Stimulated activated naive B cell treated with anti-CD40 and anti-IgM and Interleukin-4, amounts not matched to agents 10 μg/mL and 1 μg/mL and 100 μg/mL, for 72 hours (primary cell): ENCODE data around the gene CLSTN2.

Source experiments
- ATAC-seq, 2 donors: fragments of 150-1000 bp; cut with Tn5 transposase; replicated peaks; 2 replicates each; pipeline ENCODE4 v1.10.0; 2021; ENCODE audit warnings: moderate library complexity in 1 of 2
- DNase-seq: peaks from one replicate; pipeline ENCODE4 v3.0.0; 2021
- H3K27ac Mint-ChIP-seq: one replicate; pipeline ENCODE4 v1.8.0; 2022; ENCODE audit warnings: mild to moderate bottlenecking, mixed read lengths
- H3K27me3 Mint-ChIP-seq, 2 donors: one replicate each; pipeline ENCODE4 v1.8.0; 2022; ENCODE audit warnings: mixed read lengths in 2 of 2
- H3K36me3 Mint-ChIP-seq, 2 donors: one replicate each; pipeline ENCODE4 v1.8.0; 2022; ENCODE audit warnings: mixed read lengths in 2 of 2, mild to moderate bottlenecking in 1 of 2
- H3K4me1 Mint-ChIP-seq, 2 donors: one replicate each; pipeline ENCODE4 v1.8.0; 2022; ENCODE audit warnings: mixed read lengths in 2 of 2, mild to moderate bottlenecking in 1 of 2
- H3K4me3 Mint-ChIP-seq, 2 donors: one replicate each; pipeline ENCODE4 v1.8.0; 2022; ENCODE audit warnings: mild to moderate bottlenecking in 2 of 2, mixed read lengths in 2 of 2, moderate library complexity in 1 of 2
- H3K9me3 Mint-ChIP-seq, 2 donors: one replicate each; pipeline ENCODE4 v1.8.0; 2022; ENCODE audit warnings: mixed read lengths in 2 of 2, mild to moderate bottlenecking in 1 of 2

CLSTN2 gene

DNA sequence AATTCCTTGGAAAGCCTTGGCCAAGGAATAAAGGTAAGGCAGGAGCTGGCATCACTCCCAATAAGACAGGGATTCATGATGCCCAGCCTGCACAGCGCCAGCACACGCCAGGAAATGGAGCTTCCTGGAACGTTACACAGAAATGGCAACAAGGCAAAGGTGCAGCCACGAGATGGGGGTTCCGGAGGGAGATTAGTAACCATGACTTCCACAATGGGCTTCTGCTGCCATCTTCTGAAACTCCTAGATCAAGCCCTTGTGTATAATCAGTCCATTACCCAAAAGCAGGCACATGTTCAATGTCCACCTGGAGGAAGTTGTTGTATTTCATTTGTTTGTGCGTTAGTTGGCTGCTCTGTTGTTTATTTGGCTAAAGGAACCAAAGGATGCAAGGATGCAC lies 611.7 kb downstream of the CLSTN2 start:
- no peaks in the 10 kb centered on the region for H3K4me1 Mint-ChIP-seq
- H3K4me3 Mint-ChIP-seq: no peak overlapping the region
- no peaks in the 10 kb centered on the region for H3K9me3 Mint-ChIP-seq
- DNase-seq (no peak), ATAC-seq (no peak)
- H3K27ac Mint-ChIP-seq: no peak overlapping the region
- H3K27me3 Mint-ChIP-seq: peaks cover 0 to 4% of the 10 kb centered on the region in 2 donors
- no peaks in the 10 kb centered on the region for H3K36me3 Mint-ChIP-seq

DNA sequence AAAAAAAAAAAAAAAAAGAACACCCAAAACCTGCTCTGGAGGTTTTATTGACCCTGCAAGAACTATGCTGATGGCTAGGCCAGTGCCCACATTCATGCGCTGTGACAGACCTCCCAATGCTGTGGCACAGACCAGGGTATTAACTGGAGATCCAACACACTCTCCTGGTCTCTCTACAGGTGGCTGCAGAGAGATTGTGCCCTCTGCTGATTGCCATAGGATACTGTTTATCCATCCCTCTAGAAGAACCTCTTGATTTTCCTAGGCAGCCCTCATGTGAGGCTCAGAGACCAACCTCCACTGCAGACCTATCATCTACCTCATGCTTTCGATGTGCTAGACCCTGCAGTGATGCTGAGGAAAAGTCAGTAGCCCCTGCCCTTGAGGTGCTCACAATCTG lies 617.4 kb downstream of the CLSTN2 start:
- Mint-ChIP-seq H3K27me3 (no peaks in the 10 kb centered on the region), H3K4me3 (no peak overlapping the region), H3K9me3 (peaks cover 0 to 1% of the 10 kb centered on the region in 2 donors), H3K27ac (no peak overlapping the region), H3K36me3 (no peaks in the 10 kb centered on the region), H3K4me1 (no peaks in the 10 kb centered on the region)
- no peak for DNase-seq
- peak in 1 of 2 donors; percentile 41 for ATAC-seq

DNA sequence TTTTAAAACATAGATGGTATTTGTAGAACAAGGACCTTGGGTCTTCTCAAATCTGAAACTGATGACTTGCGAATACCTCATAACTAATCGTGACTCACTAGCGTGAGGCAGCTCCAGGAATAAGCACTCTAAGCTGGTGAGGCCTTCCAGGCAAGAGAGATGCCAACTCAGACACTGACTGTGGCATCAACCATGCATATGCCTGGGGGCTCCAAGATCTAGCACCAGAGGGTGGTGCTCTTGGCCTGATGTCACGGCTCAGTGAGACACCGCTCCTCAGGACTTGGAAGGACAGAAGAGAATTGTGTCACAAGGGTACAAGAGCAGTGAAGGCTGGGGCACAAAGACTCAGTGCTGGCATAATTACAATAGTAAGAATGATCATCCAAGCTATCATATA lies 617.9 kb downstream of the CLSTN2 start:
- no peaks in the 10 kb centered on the region for H3K4me1 Mint-ChIP-seq
- no peaks in the 10 kb centered on the region for H3K36me3 Mint-ChIP-seq
- DNase-seq (no peak), ATAC-seq (no peak)
- no peak overlapping the region for H3K27ac Mint-ChIP-seq
- H3K27me3 Mint-ChIP-seq: no peaks in the 10 kb centered on the region
- peaks cover 0 to 1% of the 10 kb centered on the region in 2 donors for H3K9me3 Mint-ChIP-seq
- no peak overlapping the region for H3K4me3 Mint-ChIP-seq

- H3K27me3 Mint-ChIP-seq: no peaks in the 10 kb centered on the region
- ATAC-seq: no peak
- no peaks in the 10 kb centered on the region for H3K36me3 Mint-ChIP-seq
Measured at GRCh38 chr3:140553591-140553990, 618.6 kb downstream of the CLSTN2 start.

DNA sequence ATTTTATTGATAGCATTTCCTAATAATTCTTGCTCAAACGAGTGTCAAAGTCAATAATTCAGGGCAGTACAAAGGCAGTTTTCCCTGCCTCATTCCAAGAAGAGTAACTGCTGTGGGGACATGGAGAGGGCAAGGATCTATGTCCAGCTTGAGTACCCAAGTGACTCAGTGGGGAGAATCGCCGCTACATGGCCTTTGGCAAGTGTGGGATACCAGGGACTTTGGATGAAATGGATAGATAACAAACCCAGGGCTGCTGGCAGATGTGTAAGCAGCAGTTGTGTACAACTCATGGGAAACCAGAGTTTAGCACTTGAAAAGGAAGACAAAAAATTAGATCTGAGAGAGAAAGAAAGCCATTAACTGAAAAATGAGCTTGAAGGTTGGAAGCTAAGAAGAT lies 620.7 kb downstream of the CLSTN2 start:
- no peaks in the 10 kb centered on the region for H3K36me3 Mint-ChIP-seq
- no peak overlapping the region for H3K4me3 Mint-ChIP-seq
- H3K27me3 Mint-ChIP-seq: peaks cover 0 to 6% of the 10 kb centered on the region in 2 donors
- no peak overlapping the region for H3K27ac Mint-ChIP-seq
- H3K9me3 Mint-ChIP-seq: peaks cover 0 to 1% of the 10 kb centered on the region in 2 donors
- no peak for ATAC-seq
- DNase-seq: no peak
- H3K4me1 Mint-ChIP-seq: no peaks in the 10 kb centered on the region

More at GRCh38 chr3:140553591-140553990, 618.6 kb downstream of the CLSTN2 start:
- Mint-ChIP-seq H3K27ac (no peak overlapping the region), H3K9me3 (peaks cover 0 to 1% of the 10 kb centered on the region in 2 donors), H3K4me3 (no peak overlapping the region), H3K4me1 (no peaks in the 10 kb centered on the region)
- no peak for DNase-seq

DNA sequence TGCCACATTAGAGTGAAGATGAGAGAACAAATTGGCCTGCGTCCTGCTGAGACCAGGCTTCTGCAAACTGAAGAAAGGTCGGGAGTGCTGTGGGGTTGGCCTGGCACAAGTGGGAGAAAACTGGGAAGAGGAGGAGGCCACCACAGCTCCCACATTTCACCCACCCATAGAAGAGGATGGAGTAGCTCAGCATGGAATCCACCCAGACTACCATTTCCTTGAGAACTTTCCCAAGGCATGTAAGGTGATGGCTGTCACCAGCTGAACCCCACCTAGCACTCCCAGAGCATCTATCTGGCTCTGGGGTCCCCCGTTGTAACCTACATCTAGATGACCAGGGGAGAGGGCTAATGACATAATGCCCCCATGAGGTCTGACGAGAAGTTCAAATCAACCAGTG lies 622.5 kb downstream of the CLSTN2 start:
- Mint-ChIP-seq H3K27me3 (peaks cover 0 to 6% of the 10 kb centered on the region in 2 donors), H3K4me3 (no peak overlapping the region)

DNA sequence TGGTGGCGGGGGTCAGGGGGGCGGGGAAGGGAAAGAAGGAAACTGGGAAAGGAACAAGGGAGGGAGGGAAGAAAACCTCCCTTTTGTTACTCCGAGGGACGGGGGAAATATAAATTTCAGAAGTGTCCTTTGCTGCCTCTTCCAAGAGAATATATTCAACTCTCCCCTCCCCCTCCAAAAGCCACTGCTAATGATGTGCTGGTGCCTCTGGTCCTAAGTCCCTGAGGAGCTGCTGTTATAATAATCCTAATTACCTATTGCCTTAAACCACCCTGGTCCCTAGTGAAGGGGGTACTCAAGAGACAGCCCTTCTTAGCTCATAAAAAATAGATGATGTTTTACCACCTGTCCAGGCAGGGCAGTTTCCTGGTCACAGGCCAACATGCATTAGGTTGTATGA lies 624.6 kb downstream of the CLSTN2 start:
- H3K36me3 Mint-ChIP-seq: no peaks in the 10 kb centered on the region
- no peak overlapping the region for H3K4me3 Mint-ChIP-seq
- H3K9me3 Mint-ChIP-seq: peaks cover 0 to 3% of the 10 kb centered on the region in 2 donors
- H3K27ac Mint-ChIP-seq: no peak overlapping the region
- ATAC-seq: no peak
- peaks cover 0 to 6% of the 10 kb centered on the region in 2 donors for H3K27me3 Mint-ChIP-seq
- DNase-seq: no peak
- no peaks in the 10 kb centered on the region for H3K4me1 Mint-ChIP-seq

More for the DNA sequence above, 622.5 kb downstream of the CLSTN2 start:
- Mint-ChIP-seq H3K27ac (no peak overlapping the region), H3K36me3 (no peaks in the 10 kb centered on the region), H3K9me3 (peaks cover 0 to 1% of the 10 kb centered on the region in 2 donors), H3K4me1 (no peaks in the 10 kb centered on the region)
- ATAC-seq (no peak), DNase-seq (no peak)

DNA sequence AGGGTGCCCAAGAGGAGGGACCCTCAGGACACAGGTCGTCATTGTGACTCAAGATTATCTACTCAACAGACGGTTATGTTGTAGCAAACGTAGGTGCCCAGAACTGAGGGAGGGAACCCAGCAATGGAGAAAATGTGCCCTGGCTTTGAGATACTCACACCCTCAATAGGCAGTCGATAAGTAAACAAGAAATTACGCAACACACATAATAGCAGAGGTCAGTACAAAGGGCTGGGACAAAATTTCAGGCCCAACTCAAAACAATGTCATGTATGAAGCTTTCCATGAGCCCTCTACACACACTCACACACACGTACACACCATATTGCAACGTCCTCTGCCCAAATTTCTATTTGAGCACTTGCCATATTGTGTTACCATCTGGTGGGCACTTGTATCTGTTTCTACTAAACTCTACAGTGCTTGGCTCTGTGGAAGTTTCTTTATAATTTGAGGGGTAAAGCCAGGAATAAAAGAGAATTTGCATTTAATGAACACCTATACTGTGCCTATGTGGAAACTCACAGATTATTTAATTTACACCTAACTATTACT lies 628.3 kb downstream of the CLSTN2 start:
- no peaks in the 10 kb centered on the region for H3K36me3 Mint-ChIP-seq

DNA sequence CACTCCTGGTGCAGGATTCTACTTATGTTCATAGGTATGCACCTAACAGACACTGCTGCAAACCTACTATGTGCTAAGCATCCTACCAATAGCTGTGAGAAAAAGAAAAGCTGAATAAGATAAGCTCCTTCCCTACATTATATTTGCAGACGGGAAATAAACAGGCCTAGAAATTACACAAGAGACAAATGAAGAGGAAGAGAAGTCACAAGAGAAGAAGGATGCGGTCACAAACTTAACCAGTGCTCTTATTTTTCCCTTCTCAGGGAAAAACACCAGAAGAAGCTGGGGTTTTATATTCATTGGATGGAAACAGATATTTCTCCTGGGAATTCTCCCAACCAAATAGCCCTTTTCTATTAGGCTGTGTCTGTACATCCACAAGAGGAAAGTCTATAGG lies 633.1 kb downstream of the CLSTN2 start:
- Mint-ChIP-seq H3K27ac (no peak overlapping the region), H3K36me3 (no peaks in the 10 kb centered on the region), H3K4me1 (no peaks in the 10 kb centered on the region), H3K27me3 (peaks cover 0 to 3% of the 10 kb centered on the region in 2 donors), H3K4me3 (no peak overlapping the region), H3K9me3 (no peaks in the 10 kb centered on the region)
- DNase-seq: no peak
- ATAC-seq: no peak

More for the DNA sequence above, 628.3 kb downstream of the CLSTN2 start:
- ATAC-seq: no peak
- no peak overlapping the region for H3K27ac Mint-ChIP-seq
- no peak for DNase-seq
- peaks cover 0 to 9% of the 10 kb centered on the region in 2 donors for H3K27me3 Mint-ChIP-seq
- no peaks in the 10 kb centered on the region for H3K4me1 Mint-ChIP-seq
- peaks cover 0 to 1% of the 10 kb centered on the region in 2 donors for H3K9me3 Mint-ChIP-seq
- no peak overlapping the region for H3K4me3 Mint-ChIP-seq

GRCh38 chr3:140568842-140569520 lies 634.0 kb downstream of the CLSTN2 start:
- Mint-ChIP-seq H3K4me1 (no peaks in the 10 kb centered on the region), H3K27me3 (peaks cover 0 to 3% of the 10 kb centered on the region in 2 donors)

GRCh38 chr3:140570602-140571001 lies 635.6 kb downstream of the CLSTN2 start:
- DNase-seq (no peak), ATAC-seq (no peak)
- no peaks in the 10 kb centered on the region for H3K27me3 Mint-ChIP-seq
- no peaks in the 10 kb centered on the region for H3K9me3 Mint-ChIP-seq
- H3K4me1 Mint-ChIP-seq: no peaks in the 10 kb centered on the region
- no peak overlapping the region for H3K4me3 Mint-ChIP-seq
- no peaks in the 10 kb centered on the region for H3K36me3 Mint-ChIP-seq
- H3K27ac Mint-ChIP-seq: no peak overlapping the region

More at GRCh38 chr3:140568842-140569520, 634.0 kb downstream of the CLSTN2 start:
- H3K36me3 Mint-ChIP-seq: no peaks in the 10 kb centered on the region
- no peak for DNase-seq
- H3K9me3 Mint-ChIP-seq: no peaks in the 10 kb centered on the region
- ATAC-seq: no peak
- H3K4me3 Mint-ChIP-seq: no peak overlapping the region
- no peak overlapping the region for H3K27ac Mint-ChIP-seq

DNA sequence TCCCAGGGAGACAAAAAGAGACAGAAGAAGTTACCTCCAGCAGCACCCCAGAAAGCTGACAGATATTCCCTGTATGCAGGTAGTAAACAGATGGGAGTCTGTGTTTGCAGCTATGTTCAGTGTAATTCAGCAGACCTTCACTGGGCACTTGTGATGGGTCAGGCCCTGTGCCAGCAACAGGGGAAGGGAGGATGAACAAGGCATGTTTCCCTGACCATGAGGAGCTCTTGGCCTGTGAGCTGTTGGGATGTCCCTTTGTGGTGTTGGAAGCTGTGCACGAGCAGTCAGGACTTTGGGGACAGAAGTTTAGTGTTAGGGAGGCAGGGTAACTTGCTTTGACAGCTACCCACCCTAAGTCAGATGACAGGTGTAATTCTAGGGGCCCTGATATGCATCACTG lies 636.9 kb downstream of the CLSTN2 start:
- no peaks in the 10 kb centered on the region for H3K9me3 Mint-ChIP-seq
- ATAC-seq (no peak), DNase-seq (no peak)
- no peak overlapping the region for H3K4me3 Mint-ChIP-seq
- H3K4me1 Mint-ChIP-seq: no peaks in the 10 kb centered on the region
- no peaks in the 10 kb centered on the region for H3K36me3 Mint-ChIP-seq
- H3K27ac Mint-ChIP-seq: no peak overlapping the region
- no peaks in the 10 kb centered on the region for H3K27me3 Mint-ChIP-seq

DNA sequence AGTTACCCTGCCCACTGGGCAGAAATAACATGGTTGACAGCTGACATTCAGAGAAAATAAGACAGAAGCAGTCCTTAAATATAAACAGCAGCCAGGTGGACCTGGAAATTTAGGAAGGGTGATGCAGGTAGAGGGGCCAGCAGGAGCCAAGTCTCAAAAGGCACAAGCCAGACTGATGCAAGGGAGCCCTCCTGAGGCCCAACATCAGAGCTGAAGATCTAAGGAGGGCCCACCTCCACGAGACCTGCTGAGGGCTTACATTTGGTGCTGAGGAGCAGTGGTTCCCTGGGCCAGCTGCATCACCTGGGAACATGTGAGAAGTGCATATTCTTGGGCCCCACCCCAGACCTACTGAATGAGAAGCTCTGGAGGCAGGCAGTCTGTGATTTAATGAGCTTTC lies 637.3 kb downstream of the CLSTN2 start:
- H3K4me1 Mint-ChIP-seq: no peaks in the 10 kb centered on the region
- no peak overlapping the region for H3K27ac Mint-ChIP-seq
- no peak overlapping the region for H3K4me3 Mint-ChIP-seq
- H3K36me3 Mint-ChIP-seq: no peaks in the 10 kb centered on the region
- no peak for DNase-seq
- no peaks in the 10 kb centered on the region for H3K27me3 Mint-ChIP-seq
- H3K9me3 Mint-ChIP-seq: no peaks in the 10 kb centered on the region
- ATAC-seq: no peak

DNA sequence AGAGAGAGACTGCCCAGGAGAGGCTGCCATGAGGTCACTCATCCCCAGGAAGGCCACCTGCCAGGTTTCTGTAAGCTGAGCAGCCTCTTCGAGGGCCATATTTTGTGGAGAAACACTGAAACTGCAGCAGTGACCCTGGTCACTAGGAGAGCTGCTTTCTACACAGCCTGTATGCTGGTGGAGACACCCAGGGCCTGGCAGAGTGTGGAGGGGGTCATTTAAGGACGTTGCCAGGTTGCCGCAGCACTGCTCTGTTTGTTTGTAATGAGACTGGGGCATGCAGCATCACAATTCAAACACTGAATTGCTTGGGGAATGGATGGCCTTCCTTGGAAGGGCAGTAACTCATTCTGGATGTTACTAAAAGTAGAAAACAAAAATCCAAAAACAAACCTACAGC lies 638.0 kb downstream of the CLSTN2 start:
- ATAC-seq (no peak), DNase-seq (no peak)
- Mint-ChIP-seq H3K36me3 (no peaks in the 10 kb centered on the region), H3K4me1 (no peaks in the 10 kb centered on the region), H3K9me3 (no peaks in the 10 kb centered on the region), H3K27me3 (no peaks in the 10 kb centered on the region), H3K27ac (no peak overlapping the region), H3K4me3 (no peak overlapping the region)

DNA sequence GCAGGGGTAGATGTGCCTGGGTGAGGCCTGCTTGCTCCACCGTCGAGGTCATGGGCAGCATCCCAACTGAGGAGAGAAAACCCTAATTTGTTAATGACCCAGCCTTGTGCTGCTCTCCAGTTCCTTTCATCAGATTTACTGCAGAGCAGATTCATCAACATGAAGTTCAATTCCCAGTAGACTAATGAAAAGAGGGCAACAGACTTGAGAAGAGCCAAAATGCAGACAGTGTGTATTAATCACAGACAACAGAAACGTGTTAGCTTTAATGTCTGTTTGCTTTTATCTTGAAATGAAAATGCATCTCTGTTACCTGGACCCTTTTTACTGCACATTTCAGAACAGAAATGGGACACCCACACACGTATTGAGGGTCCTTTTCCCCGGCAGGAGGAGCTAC lies 639.4 kb downstream of the CLSTN2 start:
- no peak for DNase-seq
- ATAC-seq: no peak
- Mint-ChIP-seq H3K27ac (no peak overlapping the region), H3K4me3 (no peak overlapping the region), H3K4me1 (no peaks in the 10 kb centered on the region), H3K9me3 (no peaks in the 10 kb centered on the region), H3K36me3 (no peaks in the 10 kb centered on the region), H3K27me3 (no peaks in the 10 kb centered on the region)
